Smooth muscle cell (in vitro differentiated cells): ENCODE results near the gene SLC39A3. TPM values are rescaled to one million over a fixed set of nuclear protein-coding genes. Genes with fewer than 3 reads are reported as not detected.

Experiments
- DNase-seq: peaks from one replicate; lab custom pipeline; 2025; ENCODE audit not compliant: unreplicated experiment; lab: John Stamatoyannopoulos, UW
- H2AFZ ChIP-seq: fragments of 200-600 bp; sonication (generic); 2 replicates; pipeline ENCODE4 v1.6.0; 2016; ENCODE audit warnings: antibody characterized with exemption, low read depth, mild to moderate bottlenecking
- H3F3A ChIP-seq: fragments of 200-600 bp; sonication (generic); 2 replicates; pipeline ENCODE4 v1.6.0; 2017; ENCODE audit warnings: antibody characterized with exemption, low read depth
- H3K27ac ChIP-seq: fragments of 200-600 bp; sonication (generic); 2 replicates; pipeline ENCODE4 v1.5.1; 2016; ENCODE audit warnings: low read depth, mild to moderate bottlenecking
- H3K27me3 ChIP-seq: fragments of 200-600 bp; sonication (generic); 2 replicates; pipeline ENCODE4 v1.6.1; 2016; ENCODE audit warnings: low read depth, mild to moderate bottlenecking
- H3K36me3 ChIP-seq: fragments of 200-600 bp; sonication (generic); 2 replicates; pipeline ENCODE4 v1.5.1; 2016; ENCODE audit warnings: low read depth
- H3K4me1 ChIP-seq: fragments of 200-600 bp; sonication (generic); 2 replicates; pipeline ENCODE4 v1.5.1; 2016; ENCODE audit warnings: low read depth
- H3K4me2 ChIP-seq: fragments of 200-600 bp; sonication (generic); 2 replicates; pipeline ENCODE4 v1.6.0; 2016; ENCODE audit warnings: mild to moderate bottlenecking
- H3K4me3 ChIP-seq: fragments of 200-600 bp; sonication (generic); 2 replicates; pipeline ENCODE4 v1.5.1; 2016; ENCODE audit warnings: mild to moderate bottlenecking
- H3K79me2 ChIP-seq: fragments of 200-600 bp; sonication (generic); 2 replicates; pipeline ENCODE4 v1.6.0; 2016; ENCODE audit warnings: low read depth, mild to moderate bottlenecking
- H3K9ac ChIP-seq: fragments of 200-600 bp; sonication (generic); 2 replicates; pipeline ENCODE4 v1.6.0; 2016; ENCODE audit warnings: low read depth
- H3K9me3 ChIP-seq: fragments of 200-600 bp; sonication (generic); replicated peaks from 2 replicates; pipeline ENCODE4 v1.5.1; 2016; ENCODE audit warnings: low read depth
- H4K20me1 ChIP-seq: fragments of 200-600 bp; sonication (generic); 2 replicates; pipeline ENCODE4 v1.6.0; 2016; ENCODE audit warnings: low read depth
- WGBS: methylation state at CpG from one replicate; pipeline ENCODE4 v1.1.7; 2016; ENCODE audit warnings: low lambda C conversion rate; 5-methylcytosine and 5-hydroxymethylcytosine counted together
- polyA plus RNA-seq: library from polyadenylated mRNA; unstranded; fragments of >200 nt; fragmentation: Nextera tagmentation; extraction: Ambion mirVana; gene quantifications from 2 replicates; pipeline ENCODE4 v1.2.1, GENCODE V29; 2016
- total RNA-seq: library from RNA; depleted of rRNA; stranded (reverse); fragments of >200 nt; gene quantifications from 2 replicates; pipeline ENCODE4 v1.2.3, GENCODE V29; 2014
- TF ChIP-seq, protein P1 (sequence below): fragments of 200-600 bp; sonication (generic); IDR thresholded peaks from 2 replicates; pipeline ENCODE4 v1.5.1; 2017; ENCODE audit warnings: borderline replicate concordance, mild to moderate bottlenecking, antibody characterized with exemption; ENCODE audit not compliant: insufficient read depth, poor library complexity, severe bottlenecking

The SLC39A3 gene, protein sequence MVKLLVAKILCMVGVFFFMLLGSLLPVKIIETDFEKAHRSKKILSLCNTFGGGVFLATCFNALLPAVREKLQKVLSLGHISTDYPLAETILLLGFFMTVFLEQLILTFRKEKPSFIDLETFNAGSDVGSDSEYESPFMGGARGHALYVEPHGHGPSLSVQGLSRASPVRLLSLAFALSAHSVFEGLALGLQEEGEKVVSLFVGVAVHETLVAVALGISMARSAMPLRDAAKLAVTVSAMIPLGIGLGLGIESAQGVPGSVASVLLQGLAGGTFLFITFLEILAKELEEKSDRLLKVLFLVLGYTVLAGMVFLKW
- total RNA-seq: 24.2 and 25.2 TPM in 2 replicates
- 46.1 and 56.1 TPM in 2 replicates for polyA plus RNA-seq

DNA sequence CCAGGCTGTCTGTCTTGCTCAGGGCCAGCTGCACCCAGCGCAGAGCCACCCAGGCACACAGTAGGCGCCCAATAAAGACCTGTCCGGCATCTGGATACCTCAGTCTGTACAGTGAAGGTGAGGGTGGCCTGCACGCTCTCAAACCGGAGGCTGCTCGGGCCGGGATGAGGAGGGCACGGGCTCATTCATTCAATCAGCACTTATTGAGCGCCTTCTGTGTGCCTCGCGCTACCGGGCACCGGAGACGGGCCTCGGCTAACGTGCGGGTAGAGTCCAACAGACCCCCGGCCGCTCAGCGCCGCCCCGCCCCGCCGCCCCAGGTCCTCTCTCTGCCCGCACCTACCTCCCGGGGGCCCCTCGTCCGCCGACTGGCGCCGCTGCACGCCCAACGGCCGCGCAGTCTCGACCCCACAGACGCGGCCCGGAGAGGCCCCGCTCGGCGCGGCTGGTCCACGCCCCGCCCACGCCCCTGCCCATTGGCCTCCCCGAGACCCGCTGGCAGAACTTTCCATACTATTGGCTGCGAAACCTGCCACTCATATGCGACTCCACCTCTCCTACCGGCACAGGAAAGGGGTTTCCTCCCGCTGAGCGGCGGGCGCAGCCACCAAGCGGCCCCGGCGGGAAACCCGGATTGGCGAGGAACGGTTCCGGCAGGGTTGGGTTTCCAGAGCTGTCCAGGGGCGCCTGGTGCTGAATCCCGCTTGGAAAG is at the start of gene SLC39A3:
SLC39A3 (minus strand) TSS at position 416 of the 712 bp plus-strand sequence. CDS start 2,760 bp downstream, outside the sequence.
- DNase-seq: peak; percentile 95
- Histone ChIP-seq H3K4me1 (no peaks in the 10 kb centered on the region), H4K20me1 (no peaks in the 10 kb centered on the region), H3K4me2 (peak within 1 kb of the TSS; percentile 96), H3K79me2 (no peaks in the 10 kb centered on the region), H3K4me3 (peak within 1 kb of the TSS; percentile 82), H3K27ac (no peak within 1 kb of the TSS), H3K27me3 (no peaks in the 10 kb centered on the region), H3K36me3 (peaks cover 4% of the 10 kb centered on the region), H3K9ac (peak within 1 kb of the TSS; percentile 53), H3F3A (no peaks in the 10 kb centered on the region), H2AFZ (peak within 1 kb of the TSS; percentile 67), H3K9me3 (no peaks in the 10 kb centered on the region)
- WGBS: under 1% methylated on average over 40 of the region's 64 CpGs
- TF ChIP-seq, protein P1, sequence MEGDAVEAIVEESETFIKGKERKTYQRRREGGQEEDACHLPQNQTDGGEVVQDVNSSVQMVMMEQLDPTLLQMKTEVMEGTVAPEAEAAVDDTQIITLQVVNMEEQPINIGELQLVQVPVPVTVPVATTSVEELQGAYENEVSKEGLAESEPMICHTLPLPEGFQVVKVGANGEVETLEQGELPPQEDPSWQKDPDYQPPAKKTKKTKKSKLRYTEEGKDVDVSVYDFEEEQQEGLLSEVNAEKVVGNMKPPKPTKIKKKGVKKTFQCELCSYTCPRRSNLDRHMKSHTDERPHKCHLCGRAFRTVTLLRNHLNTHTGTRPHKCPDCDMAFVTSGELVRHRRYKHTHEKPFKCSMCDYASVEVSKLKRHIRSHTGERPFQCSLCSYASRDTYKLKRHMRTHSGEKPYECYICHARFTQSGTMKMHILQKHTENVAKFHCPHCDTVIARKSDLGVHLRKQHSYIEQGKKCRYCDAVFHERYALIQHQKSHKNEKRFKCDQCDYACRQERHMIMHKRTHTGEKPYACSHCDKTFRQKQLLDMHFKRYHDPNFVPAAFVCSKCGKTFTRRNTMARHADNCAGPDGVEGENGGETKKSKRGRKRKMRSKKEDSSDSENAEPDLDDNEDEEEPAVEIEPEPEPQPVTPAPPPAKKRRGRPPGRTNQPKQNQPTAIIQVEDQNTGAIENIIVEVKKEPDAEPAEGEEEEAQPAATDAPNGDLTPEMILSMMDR: no peak

DNA sequence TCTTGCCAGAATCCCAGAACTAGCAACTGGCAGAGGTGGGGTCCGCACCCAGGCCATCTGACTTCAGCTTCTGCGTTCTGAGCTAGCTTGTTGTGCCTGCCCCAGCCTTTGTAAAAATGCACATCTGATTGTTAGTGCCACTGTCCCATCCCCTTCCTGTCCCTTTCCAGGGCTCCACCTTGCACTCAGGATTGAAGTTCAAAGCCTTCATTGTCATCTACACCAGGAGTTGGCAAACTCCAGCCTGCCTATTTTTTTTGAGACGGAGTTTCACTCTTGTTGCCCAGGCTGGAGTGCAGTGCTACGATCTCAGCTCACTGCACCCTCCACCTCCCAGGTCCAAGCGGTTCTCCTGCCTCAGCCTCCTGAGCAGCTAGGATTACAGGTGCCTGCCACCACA is 48.4 kb upstream of the SLC39A3 start:
- H3K36me3 ChIP-seq: no peaks in the 10 kb centered on the region
- H3K4me2 ChIP-seq: no peak overlapping the region
- no peaks in the 10 kb centered on the region for H4K20me1 ChIP-seq
- peaks cover 7% of the 10 kb centered on the region for H3F3A ChIP-seq
- no peak overlapping the region for H3K4me3 ChIP-seq
- peaks cover 31% of the 10 kb centered on the region for H3K79me2 ChIP-seq
- no peak overlapping the region for H3K9ac ChIP-seq
- no peaks in the 10 kb centered on the region for H3K27me3 ChIP-seq
- WGBS: 93% methylated on average over 5 of the region's 5 CpGs
- no peaks in the 10 kb centered on the region for H3K9me3 ChIP-seq
- DNase-seq: no peak
- no peak overlapping the region for H3K27ac ChIP-seq
- H3K4me1 ChIP-seq: peaks cover 14% of the 10 kb centered on the region
- TF ChIP-seq, protein P1: no peak
- H2AFZ ChIP-seq: no peak overlapping the region

DNA sequence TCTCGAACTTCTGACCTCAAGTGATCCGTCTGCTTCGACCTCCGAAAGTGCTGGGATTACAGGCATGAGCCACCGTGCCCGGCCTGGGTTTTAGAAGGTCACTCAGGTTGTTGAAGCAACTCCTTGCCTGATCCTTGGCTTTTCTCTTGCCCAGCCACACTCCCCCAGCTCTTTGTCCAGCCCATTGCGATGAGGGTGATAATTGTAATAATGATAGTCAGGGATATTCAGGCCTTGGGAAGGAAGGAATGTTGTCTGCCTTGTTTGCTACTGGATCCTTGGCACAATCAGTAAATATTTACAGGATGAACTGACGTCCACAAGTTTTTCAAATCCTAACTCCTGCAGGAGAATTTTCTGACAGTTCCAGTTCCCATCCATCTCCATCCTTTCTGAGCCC is 47.3 kb upstream of the SLC39A3 start:
- DNase-seq: no peak
- no peak overlapping the region for H3K9ac ChIP-seq
- H3F3A ChIP-seq: peaks cover 7% of the 10 kb centered on the region
- WGBS: 91% methylated on average over 8 of the region's 8 CpGs
- H3K79me2 ChIP-seq: peaks cover 41% of the 10 kb centered on the region
- no peak overlapping the region for H2AFZ ChIP-seq
- H3K27ac ChIP-seq: no peak overlapping the region
- H3K4me1 ChIP-seq: peaks cover 14% of the 10 kb centered on the region
- H4K20me1 ChIP-seq: peaks cover 4% of the 10 kb centered on the region
- no peak overlapping the region for H3K4me2 ChIP-seq
- TF ChIP-seq, protein P1: no peak
- no peaks in the 10 kb centered on the region for H3K36me3 ChIP-seq
- H3K4me3 ChIP-seq: no peak overlapping the region
- H3K27me3 ChIP-seq: no peaks in the 10 kb centered on the region
- H3K9me3 ChIP-seq: no peaks in the 10 kb centered on the region
